HepG2 (cell line): ENCODE results near the gene DHX8. TPM values are rescaled to one million over a fixed set of nuclear protein-coding genes. Genes with fewer than 3 reads are reported as not detected.

Experiments
- CBX5 ChIP-seq: sonication (generic); formaldehyde crosslinking; IDR thresholded peaks from 2 replicates; pipeline ENCODE4 v1.4.0; 2020; ENCODE audit warnings: missing genetic modification reagents, borderline replicate concordance
- ESRRA ChIP-seq: sonication (generic); formaldehyde crosslinking; IDR thresholded peaks from 2 replicates; pipeline ENCODE4 v1.5.1; 2020; ENCODE audit warnings: mild to moderate bottlenecking, low read depth, missing genetic modification reagents
- FOSL2 ChIP-seq: sonication (generic); formaldehyde crosslinking; IDR thresholded peaks from 2 replicates; pipeline ENCODE4 v1.4.0; 2020; ENCODE audit warnings: missing genetic modification reagents
- HMG20A ChIP-seq: IDR thresholded peaks from 2 replicates; pipeline ENCODE4 v1.6.1; 2016; ENCODE audit warnings: borderline replicate concordance
- ISX ChIP-seq: sonication (generic); formaldehyde crosslinking; conservative IDR thresholded peaks from 2 replicates; pipeline ENCODE4 v1.5.0; 2020; ENCODE audit warnings: missing genetic modification reagents
- JARID2 ChIP-seq: sonication (generic); formaldehyde crosslinking; IDR thresholded peaks from 2 replicates; pipeline ENCODE4 v1.8.1; 2023; ENCODE audit warnings: missing genetic modification reagents, inconsistent platforms; ENCODE audit not compliant: insufficient replicate concordance
- MEIS2 ChIP-seq: sonication (generic); formaldehyde crosslinking; IDR thresholded peaks from 2 replicates; pipeline ENCODE4 v1.9.0; 2021; ENCODE audit warnings: mild to moderate bottlenecking, missing genetic modification reagents
- MIXL1 ChIP-seq: IDR thresholded peaks from 2 replicates; pipeline ENCODE4 v1.6.1; 2016
- MTA1 ChIP-seq: sonication (generic); formaldehyde crosslinking; IDR thresholded peaks from 2 replicates; pipeline ENCODE4 v1.4.0; 2020; ENCODE audit warnings: missing genetic modification reagents, mild to moderate bottlenecking, borderline replicate concordance
- NFKB2 ChIP-seq: sonication (generic); formaldehyde crosslinking; IDR thresholded peaks from 2 replicates; pipeline ENCODE4 v1.4.0; 2020; ENCODE audit warnings: missing genetic modification reagents, borderline replicate concordance
- RBM22 ChIP-seq: fragments of 200-400 bp; formaldehyde crosslinking; optimal IDR thresholded peaks from 2 replicates; pipeline ENCODE3; 2017; ENCODE audit warnings: mild to moderate bottlenecking, low read length, moderate library complexity
- RCOR2 ChIP-seq: IDR thresholded peaks from 2 replicates; pipeline ENCODE4 v1.6.1; 2016; ENCODE audit warnings: missing biosample characterization, missing genetic modification reagents
- REXO4 ChIP-seq: sonication (generic); formaldehyde crosslinking; IDR thresholded peaks from 2 replicates; pipeline ENCODE4 v1.8.0; 2022; ENCODE audit warnings: missing genetic modification reagents, mild to moderate bottlenecking, borderline replicate concordance
- ZBTB7A ChIP-seq: sonication (generic); formaldehyde crosslinking; IDR thresholded peaks from 2 replicates; pipeline ENCODE4 v1.8.0; 2022; ENCODE audit warnings: mild to moderate bottlenecking, missing genetic modification reagents
- ZNF207 ChIP-seq: fragments of 450-650 bp; IDR thresholded peaks from 2 replicates; pipeline ENCODE4 v1.6.1; 2016; ENCODE audit warnings: antibody characterized with exemption, borderline replicate concordance
- ZNF264 ChIP-seq: sonication (generic); formaldehyde crosslinking; IDR thresholded peaks from 2 replicates; pipeline ENCODE4 v1.4.0; 2020; ENCODE audit warnings: missing genetic modification reagents
- ZNF510 ChIP-seq: sonication (generic); formaldehyde crosslinking; IDR thresholded peaks from 2 replicates; pipeline ENCODE4 v1.4.0; 2020; ENCODE audit warnings: low read depth, mild to moderate bottlenecking, missing genetic modification reagents
- ZNF552 ChIP-seq: sonication (generic); formaldehyde crosslinking; IDR thresholded peaks from 2 replicates; pipeline ENCODE4 v1.9.0; 2022; ENCODE audit warnings: missing genetic modification reagents, mild to moderate bottlenecking, borderline replicate concordance
- ZNF589 ChIP-seq: sonication (generic); formaldehyde crosslinking; conservative IDR thresholded peaks from 2 replicates; pipeline ENCODE4 v1.8.0; 2022; ENCODE audit warnings: mild to moderate bottlenecking, moderate library complexity, missing genetic modification reagents
- polyA plus RNA-seq, 8 experiments: library from polyadenylated mRNA; depleted of rRNA in 3 of 8; stranded (reverse) in 7 of 8; unstranded in 1 of 8; fragments of >200 nt; fragmentation: Illumina TruSeq in 4 of 8; extraction: Trizol in 4 of 8; gene quantifications; 2 replicates each; pipeline versions ENCODE4 v1.2.1 to v1.2.3, GENCODE V29; 2011 to 2016; ENCODE audit warnings: low read depth in 4 of 8, missing spikeins in 1 of 8, mixed read lengths in 1 of 8; ENCODE audit not compliant: insufficient read depth in 1 of 8
- total RNA-seq, 5 experiments: library from RNA; depleted of rRNA; stranded (reverse); fragments of >200 nt; fragmentation: Illumina TruSeq; extraction: Trizol; gene quantifications; 2 replicates each; pipeline ENCODE4 v1.2.3, GENCODE V29; 2016; ENCODE audit warnings: low read depth in 1 of 5
- TF ChIP-seq, protein P1 (sequence below): sonication (generic); formaldehyde crosslinking; IDR thresholded peaks from 2 replicates; pipeline ENCODE4 v1.5.0; 2020; ENCODE audit warnings: missing genetic modification reagents
- TF ChIP-seq, protein P2 (sequence below): sonication (generic); formaldehyde crosslinking; IDR thresholded peaks from 2 replicates; pipeline ENCODE4 v1.4.0; 2020; ENCODE audit warnings: low read depth, mild to moderate bottlenecking, missing genetic modification reagents
- TF ChIP-seq, protein P3 (sequence below): sonication (generic); formaldehyde crosslinking; IDR thresholded peaks from 2 replicates; pipeline ENCODE4 v1.4.0; 2020; ENCODE audit warnings: missing genetic modification reagents

Gene DHX8
- total and polyA plus RNA-seq, 2 of the 13 experiments (the other 11 are each of a cell fraction or from before 2014, with no cell fraction given), result 24.8 to 48.9 TPM

DNA sequence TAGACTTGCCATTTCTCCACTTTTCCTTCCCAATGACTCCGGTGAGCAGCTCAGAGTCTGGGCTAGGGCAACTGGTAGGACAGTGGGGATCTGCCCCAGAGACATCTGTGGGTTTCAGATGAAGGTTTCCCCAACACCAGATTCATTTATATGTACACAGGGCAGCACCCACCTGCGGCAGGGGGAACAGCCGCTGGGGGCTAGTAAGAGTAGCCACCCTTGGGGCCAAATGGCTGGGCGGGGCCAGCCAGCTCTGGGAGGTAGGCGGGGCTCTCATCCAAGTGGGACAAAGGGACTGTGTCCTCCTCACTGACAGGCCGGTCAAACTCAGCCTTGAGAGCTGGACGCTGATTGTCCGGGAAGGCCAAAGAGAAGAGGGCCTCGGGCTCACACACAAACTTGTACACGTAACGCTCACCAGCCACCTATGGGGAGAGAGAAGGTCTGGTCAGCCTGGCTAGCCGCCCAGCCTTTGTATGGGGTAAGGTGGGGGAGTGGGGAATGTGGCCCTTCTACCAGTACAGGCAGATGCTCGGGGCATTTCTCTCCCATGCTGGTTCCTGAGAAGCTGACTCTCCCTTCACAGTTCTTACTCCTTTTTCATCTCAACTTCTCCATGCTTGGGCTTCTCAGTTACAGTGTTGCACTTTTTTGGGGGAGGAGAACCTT is 44.7 kb downstream of the DHX8 start (continued):
- TF ChIP-seq FOSL2 (CRISPR knock-in tag) (peak; percentile 68), RCOR2 (CRISPR knock-in tag) (peak; percentile 27; the same call in 1 of the 2 replicates), ZNF589 (CRISPR knock-in tag) (no peak), HMG20A (CRISPR knock-in tag) (no peak; the same call in 1 of the 2 replicates), ISX (CRISPR knock-in tag) (no peak), JARID2 (CRISPR knock-in tag) (no peak), MEIS2 (CRISPR knock-in tag) (peak; percentile 87), MIXL1 (CRISPR knock-in tag) (no peak; the same call in 1 of the 2 replicates), ZBTB7A (CRISPR knock-in tag) (no peak), ESRRA (CRISPR knock-in tag) (no peak; the same call in 1 of the 2 replicates), ZNF510 (CRISPR knock-in tag) (no peak), CBX5 (CRISPR knock-in tag) (peak; percentile 44; the same call in 1 of the 2 replicates), ZNF264 (CRISPR knock-in tag) (peak; percentile 57), ZNF207 (no peak), REXO4 (CRISPR knock-in tag) (no peak), NFKB2 (peak; percentile 16; the same call in 1 of the 2 replicates), ZNF552 (CRISPR knock-in tag) (no peak), RBM22 (peak; percentile 20), MTA1 (CRISPR knock-in tag) (no peak; the same call in 1 of the 2 replicates)
- TF ChIP-seq, protein P1, sequence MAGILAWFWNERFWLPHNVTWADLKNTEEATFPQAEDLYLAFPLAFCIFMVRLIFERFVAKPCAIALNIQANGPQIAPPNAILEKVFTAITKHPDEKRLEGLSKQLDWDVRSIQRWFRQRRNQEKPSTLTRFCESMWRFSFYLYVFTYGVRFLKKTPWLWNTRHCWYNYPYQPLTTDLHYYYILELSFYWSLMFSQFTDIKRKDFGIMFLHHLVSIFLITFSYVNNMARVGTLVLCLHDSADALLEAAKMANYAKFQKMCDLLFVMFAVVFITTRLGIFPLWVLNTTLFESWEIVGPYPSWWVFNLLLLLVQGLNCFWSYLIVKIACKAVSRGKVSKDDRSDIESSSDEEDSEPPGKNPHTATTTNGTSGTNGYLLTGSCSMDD, result no peak
- TF ChIP-seq, protein P2, sequence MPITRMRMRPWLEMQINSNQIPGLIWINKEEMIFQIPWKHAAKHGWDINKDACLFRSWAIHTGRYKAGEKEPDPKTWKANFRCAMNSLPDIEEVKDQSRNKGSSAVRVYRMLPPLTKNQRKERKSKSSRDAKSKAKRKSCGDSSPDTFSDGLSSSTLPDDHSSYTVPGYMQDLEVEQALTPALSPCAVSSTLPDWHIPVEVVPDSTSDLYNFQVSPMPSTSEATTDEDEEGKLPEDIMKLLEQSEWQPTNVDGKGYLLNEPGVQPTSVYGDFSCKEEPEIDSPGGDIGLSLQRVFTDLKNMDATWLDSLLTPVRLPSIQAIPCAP (CRISPR knock-in tag), result no peak
- TF ChIP-seq, protein P3, sequence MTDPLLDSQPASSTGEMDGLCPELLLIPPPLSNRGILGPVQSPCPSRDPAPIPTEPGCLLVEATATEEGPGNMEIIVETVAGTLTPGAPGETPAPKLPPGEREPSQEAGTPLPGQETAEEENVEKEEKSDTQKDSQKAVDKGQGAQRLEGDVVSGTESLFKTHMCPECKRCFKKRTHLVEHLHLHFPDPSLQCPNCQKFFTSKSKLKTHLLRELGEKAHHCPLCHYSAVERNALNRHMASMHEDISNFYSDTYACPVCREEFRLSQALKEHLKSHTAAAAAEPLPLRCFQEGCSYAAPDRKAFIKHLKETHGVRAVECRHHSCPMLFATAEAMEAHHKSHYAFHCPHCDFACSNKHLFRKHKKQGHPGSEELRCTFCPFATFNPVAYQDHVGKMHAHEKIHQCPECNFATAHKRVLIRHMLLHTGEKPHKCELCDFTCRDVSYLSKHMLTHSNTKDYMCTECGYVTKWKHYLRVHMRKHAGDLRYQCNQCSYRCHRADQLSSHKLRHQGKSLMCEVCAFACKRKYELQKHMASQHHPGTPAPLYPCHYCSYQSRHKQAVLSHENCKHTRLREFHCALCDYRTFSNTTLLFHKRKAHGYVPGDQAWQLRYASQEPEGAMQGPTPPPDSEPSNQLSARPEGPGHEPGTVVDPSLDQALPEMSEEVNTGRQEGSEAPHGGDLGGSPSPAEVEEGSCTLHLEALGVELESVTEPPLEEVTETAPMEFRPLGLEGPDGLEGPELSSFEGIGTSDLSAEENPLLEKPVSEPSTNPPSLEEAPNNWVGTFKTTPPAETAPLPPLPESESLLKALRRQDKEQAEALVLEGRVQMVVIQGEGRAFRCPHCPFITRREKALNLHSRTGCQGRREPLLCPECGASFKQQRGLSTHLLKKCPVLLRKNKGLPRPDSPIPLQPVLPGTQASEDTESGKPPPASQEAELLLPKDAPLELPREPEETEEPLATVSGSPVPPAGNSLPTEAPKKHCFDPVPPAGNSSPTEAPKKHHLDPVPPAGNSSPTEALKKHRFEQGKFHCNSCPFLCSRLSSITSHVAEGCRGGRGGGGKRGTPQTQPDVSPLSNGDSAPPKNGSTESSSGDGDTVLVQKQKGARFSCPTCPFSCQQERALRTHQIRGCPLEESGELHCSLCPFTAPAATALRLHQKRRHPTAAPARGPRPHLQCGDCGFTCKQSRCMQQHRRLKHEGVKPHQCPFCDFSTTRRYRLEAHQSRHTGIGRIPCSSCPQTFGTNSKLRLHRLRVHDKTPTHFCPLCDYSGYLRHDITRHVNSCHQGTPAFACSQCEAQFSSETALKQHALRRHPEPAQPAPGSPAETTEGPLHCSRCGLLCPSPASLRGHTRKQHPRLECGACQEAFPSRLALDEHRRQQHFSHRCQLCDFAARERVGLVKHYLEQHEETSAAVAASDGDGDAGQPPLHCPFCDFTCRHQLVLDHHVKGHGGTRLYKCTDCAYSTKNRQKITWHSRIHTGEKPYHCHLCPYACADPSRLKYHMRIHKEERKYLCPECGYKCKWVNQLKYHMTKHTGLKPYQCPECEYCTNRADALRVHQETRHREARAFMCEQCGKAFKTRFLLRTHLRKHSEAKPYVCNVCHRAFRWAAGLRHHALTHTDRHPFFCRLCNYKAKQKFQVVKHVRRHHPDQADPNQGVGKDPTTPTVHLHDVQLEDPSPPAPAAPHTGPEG (CRISPR knock-in tag), result no peak
